Measurements from ENCODE around the gene RBMS1.

- TF ChIP-seq CTCF (conservative IDR thresholded peaks at IDR 0.05 in 1 of 2, IDR thresholded peaks at IDR 0.05 in 1 of 2; ENCODE audit: extremely low read depth in 1 of 2, insufficient read depth in 1 of 2, low read depth in 1 of 2, low read length in 2 of 2) = no peak
- no peak for TF ChIP-seq EZH2 (IDR thresholded peaks at IDR 0.05; ENCODE audit: borderline replicate concordance, low read length)
Measured at GRCh38 chr2:160321006-160321405, 172.6 kb downstream of the RBMS1 start.
